Psoas muscle (tissue), 8 donors: ENCODE data around the gene HMGXB3. TPM values are rescaled to one million over a fixed set of nuclear protein-coding genes. Genes with fewer than 3 reads are reported as not detected.
"Not testable (repeated sequence)": the region's sequence is repeated elsewhere in the genome, so short reads cannot be mapped to it uniquely, and the experiment has no call there.

Experiments used
- ATAC-seq, 4 donors: fragments of 200-7000 bp; cut with Tn5 transposase; one replicate each; pipeline ENCODE4 v1.9.1; 2020; ENCODE audit warnings: moderate library complexity in 3 of 4, mild to moderate bottlenecking in 2 of 4
- DNase-seq, 2 donors: peaks; one replicate each; pipeline ENCODE4 v3.0.0-alpha.2; 2020
- H3K27ac ChIP-seq: fragments of 200-600 bp; one replicate; pipeline ENCODE4 v1.8.0; 2022
- H3K27me3 ChIP-seq, 3 donors: fragments of 200-600 bp in 1 of 3; one replicate each; pipeline versions ENCODE4 v1.6.1 to v1.8.0; 2013 to 2022; ENCODE audit warnings: low read length in 2 of 3, mild to moderate bottlenecking in 2 of 3, moderate library complexity in 1 of 3; ENCODE audit not compliant: insufficient read depth in 3 of 3
- H3K36me3 ChIP-seq, 2 donors: fragments of 200-600 bp in 1 of 2; one replicate each; pipeline versions ENCODE4 v1.6.1 to v1.8.0; 2013 to 2022; ENCODE audit warnings: low read depth in 1 of 2, mild to moderate bottlenecking in 1 of 2, moderate library complexity in 1 of 2; ENCODE audit not compliant: insufficient read depth in 1 of 2
- H3K4me1 ChIP-seq: fragments of 200-600 bp; one replicate; pipeline ENCODE4 v1.8.0; 2022
- H3K4me3 ChIP-seq: fragments of 200-600 bp; one replicate; pipeline ENCODE4 v1.8.0; 2022; ENCODE audit warnings: mild to moderate bottlenecking
- H3K9me3 ChIP-seq: fragments of 200-600 bp; one replicate; pipeline ENCODE4 v1.8.0; 2022
- CTCF ChIP-seq: fragments of 200-600 bp; IDR thresholded peaks from one replicate; pipeline ENCODE4 v1.8.0; 2022; ENCODE audit warnings: antibody characterized with exemption
- WGBS, 3 donors: extraction: QIAGEN DNeasy Blood & Tissue Kit; methylation state at CpG; one replicate each; pipeline versions ENCODE4 v1.1.6 to v1.1.7; 2013; 5-methylcytosine and 5-hydroxymethylcytosine counted together
- intact Hi-C, 2 donors: fragments of 100-400 bp; cut with DNase I; formaldehyde crosslinking; loops; one replicate each; pipeline versions ENCODE4 v1.11.0 to v1.14.2; 2022
- polyA plus RNA-seq, 3 donors: library from polyadenylated mRNA; stranded (reverse); fragments of 200-250 nt; gene quantifications; one replicate each; pipeline ENCODE4 v1.2.3, GENCODE V29; 2013
- total RNA-seq, 4 donors: library from RNA; stranded (reverse); fragmentation: NEBNext Ultra II Directional in 2 of 4; extraction: Animal tissue kit (Norgen Biotek cat#: 25700) in 2 of 4; gene quantifications; one replicate each; pipeline versions ENCODE4 v1.2.1 to v1.2.4, GENCODE V29; 2021 to 2023
- donor health status: healthy with polysubstance abuse.
- donor health status: DM: no; HTN: no; CAD: no; lungs with moderate emphysema.
- donor health status: Bipolar disorder and iron deficiency.
- donor health status: healthy.
- donor health status: DM: yes; HTN: yes; CAD: no.
- donor health status: DM: no; HTN: no; CAD: no.
- donor health status: DM: no; HTN: no; CAD: no.
- donor health status: DM: yes; HTN: yes; CAD: no.

The HMGXB3 gene
- total and polyA plus RNA-seq, 7 donors, result 8.6 to 23.2 (median 15.4) TPM

GRCh38 chr5:150080696-150081435 lies 80.3 kb downstream of the HMGXB3 start:
- Histone ChIP-seq H3K36me3 (no peaks in the 10 kb centered on the region), H3K4me3 (no peak overlapping the region), H3K9me3 (no peaks in the 10 kb centered on the region), H3K27ac (no peak overlapping the region), H3K27me3 (no peaks in the 10 kb centered on the region), H3K4me1 (no peaks in the 10 kb centered on the region)
- WGBS, 3 donors, result 81 to 86% (median 81%) methylated on average over 15 of the region's 15 CpGs
- DNase-seq, result no peak
- intact Hi-C loops, result no loop called here
- ATAC-seq, result no peak
- no peak for TF ChIP-seq CTCF

- no peaks in the 10 kb centered on the region for H3K27me3 ChIP-seq
- ATAC-seq, result peak; percentile 43 to 63 (median 49)
- H3K27ac ChIP-seq, result no peak overlapping the region
These were observed 81.2 kb downstream of the HMGXB3 start for GRCh38 chr5:150081541-150082283.

GRCh38 chr5:150082374-150082773 lies 81.8 kb downstream of the HMGXB3 start:
- Histone ChIP-seq H3K36me3 (no peaks in the 10 kb centered on the region), H3K27me3 (no peaks in the 10 kb centered on the region), H3K27ac (no peak overlapping the region), H3K4me3 (peak overlapping the region; percentile 0), H3K9me3 (no peaks in the 10 kb centered on the region), H3K4me1 (no peaks in the 10 kb centered on the region)
- ATAC-seq, result no peak
- no peak for DNase-seq
- TF ChIP-seq CTCF, result no peak
- 53 to 64% (median 57%) methylated on average over 3 of the region's 3 CpGs for WGBS, 3 donors
- intact Hi-C loops, result no loop called here

More at GRCh38 chr5:150081541-150082283, 81.2 kb downstream of the HMGXB3 start:
- Histone ChIP-seq H3K9me3 (no peaks in the 10 kb centered on the region), H3K4me3 (peak overlapping the region; percentile 0), H3K36me3 (no peaks in the 10 kb centered on the region), H3K4me1 (no peaks in the 10 kb centered on the region)
- intact Hi-C loops, result no loop called here
- peak; percentile 59 to 76 for DNase-seq
- WGBS, 3 donors, result 22 to 27% (median 27%) methylated on average over 14 to 15 of the region's 15 CpGs
- no peak for TF ChIP-seq CTCF

- DNase-seq (no peak), ATAC-seq (no peak)
- H3K9me3 ChIP-seq, result no peaks in the 10 kb centered on the region
- 68 to 75% (median 75%) methylated on average over 6 of the region's 6 CpGs for WGBS, 3 donors
- no peaks in the 10 kb centered on the region for H3K4me1 ChIP-seq
- no peaks in the 10 kb centered on the region for H3K36me3 ChIP-seq
- no peak for TF ChIP-seq CTCF
- H3K27me3 ChIP-seq, result no peaks in the 10 kb centered on the region
- H3K4me3 ChIP-seq, result peak overlapping the region; percentile 0
- intact Hi-C loops, result no loop called here
- H3K27ac ChIP-seq, result no peak overlapping the region
These were observed 82.3 kb downstream of the HMGXB3 start for GRCh38 chr5:150082889-150083288.

GRCh38 chr5:150084754-150085153 lies 84.2 kb downstream of the HMGXB3 start:
- peak overlapping the region; percentile 44 for H3K4me3 ChIP-seq
- H3K4me1 ChIP-seq, H3K27me3 ChIP-seq, DNase-seq, ATAC-seq, H3K27ac ChIP-seq, H3K36me3 ChIP-seq, H3K9me3 ChIP-seq, intact Hi-C loops: not testable (repeated sequence)
- WGBS, 3 donors, result 91 to 95% (median 92%) methylated on average over 6 of the region's 6 CpGs
